Stimulated activated naive CD8-positive, alpha-beta T cell treated with anti-CD3 and anti-CD28 coated beads, Interleukin-15, Interleukin-2, amounts not matched to agents 100 ng/mL and 50 ng/mL, for 24 hours (primary cell): ENCODE results near the gene CRADD.
"Not testable (repeated sequence)": the region's sequence is repeated elsewhere in the genome, so short reads cannot be mapped to it uniquely, and the experiment has no call there.

ENCODE experiments used
- H3K27ac Mint-ChIP-seq: one replicate; pipeline ENCODE4 v1.8.0; 2021; ENCODE audit warnings: mild to moderate bottlenecking, mixed read lengths
- H3K27me3 Mint-ChIP-seq: one replicate; pipeline ENCODE4 v1.8.0; 2021; ENCODE audit warnings: mixed read lengths
- H3K36me3 Mint-ChIP-seq: one replicate; pipeline ENCODE4 v1.8.0; 2021; ENCODE audit warnings: low read depth, mixed read lengths
- H3K4me1 Mint-ChIP-seq: one replicate; pipeline ENCODE4 v1.8.0; 2021; ENCODE audit warnings: low read depth, mixed read lengths
- H3K4me3 Mint-ChIP-seq: one replicate; pipeline ENCODE4 v1.8.0; 2021; ENCODE audit warnings: mild to moderate bottlenecking, mixed read lengths
- H3K9me3 Mint-ChIP-seq: one replicate; pipeline ENCODE4 v1.8.0; 2021; ENCODE audit warnings: mixed read lengths

Gene CRADD

GRCh38 chr12:93883436-93884154, 206.4 kb downstream of the CRADD start:
- Mint-ChIP-seq H3K36me3 (no peaks in the 10 kb centered on the region), H3K9me3 (no peaks in the 10 kb centered on the region), H3K27ac (no peak overlapping the region), H3K4me3 (no peak overlapping the region), H3K27me3 (no peaks in the 10 kb centered on the region), H3K4me1 (peaks cover 10% of the 10 kb centered on the region)

GRCh38 chr12:93884794-93885460, 207.8 kb downstream of the CRADD start:
- Mint-ChIP-seq H3K27ac (no peak overlapping the region), H3K4me1 (peaks cover 10% of the 10 kb centered on the region), H3K9me3 (no peaks in the 10 kb centered on the region), H3K4me3 (no peak overlapping the region), H3K27me3 (no peaks in the 10 kb centered on the region), H3K36me3 (no peaks in the 10 kb centered on the region)

- H3K4me1 Mint-ChIP-seq, H3K9me3 Mint-ChIP-seq, H3K27me3 Mint-ChIP-seq, H3K36me3 Mint-ChIP-seq, H3K27ac Mint-ChIP-seq, H3K4me3 Mint-ChIP-seq: not testable (repeated sequence)
Measured at GRCh38 chr12:93885973-93886532, 208.9 kb downstream of the CRADD start.

GRCh38 chr12:93886533-93887511, 209.6 kb downstream of the CRADD start:
- no peaks in the 10 kb centered on the region for H3K4me1 Mint-ChIP-seq

GRCh38 chr12:93888964-93889363, 211.8 kb downstream of the CRADD start:
- H3K36me3 Mint-ChIP-seq: no peaks in the 10 kb centered on the region
- H3K27ac Mint-ChIP-seq: no peak overlapping the region
- H3K27me3 Mint-ChIP-seq: no peaks in the 10 kb centered on the region
- H3K4me1 Mint-ChIP-seq: no peaks in the 10 kb centered on the region
- no peaks in the 10 kb centered on the region for H3K9me3 Mint-ChIP-seq
- no peak overlapping the region for H3K4me3 Mint-ChIP-seq

More at GRCh38 chr12:93886533-93887511, 209.6 kb downstream of the CRADD start:
- no peak overlapping the region for H3K4me3 Mint-ChIP-seq
- no peak overlapping the region for H3K27ac Mint-ChIP-seq
- H3K36me3 Mint-ChIP-seq: no peaks in the 10 kb centered on the region
- H3K27me3 Mint-ChIP-seq: no peaks in the 10 kb centered on the region
- no peaks in the 10 kb centered on the region for H3K9me3 Mint-ChIP-seq

GRCh38 chr12:93889516-93890212, 212.5 kb downstream of the CRADD start:
- Mint-ChIP-seq H3K27me3 (no peaks in the 10 kb centered on the region), H3K27ac (no peak overlapping the region), H3K36me3 (no peaks in the 10 kb centered on the region), H3K9me3 (no peaks in the 10 kb centered on the region), H3K4me1 (no peaks in the 10 kb centered on the region), H3K4me3 (no peak overlapping the region)

GRCh38 chr12:93892423-93893268, 215.5 kb downstream of the CRADD start:
- no peaks in the 10 kb centered on the region for H3K36me3 Mint-ChIP-seq
- no peaks in the 10 kb centered on the region for H3K9me3 Mint-ChIP-seq
- H3K27me3 Mint-ChIP-seq: no peaks in the 10 kb centered on the region
- no peaks in the 10 kb centered on the region for H3K4me1 Mint-ChIP-seq
- no peak overlapping the region for H3K4me3 Mint-ChIP-seq
- H3K27ac Mint-ChIP-seq: no peak overlapping the region

GRCh38 chr12:93894391-93895088, 217.4 kb downstream of the CRADD start:
- Mint-ChIP-seq H3K4me1 (peaks cover 6% of the 10 kb centered on the region), H3K4me3 (no peak overlapping the region), H3K27ac (no peak overlapping the region), H3K36me3 (no peaks in the 10 kb centered on the region), H3K27me3 (no peaks in the 10 kb centered on the region), H3K9me3 (no peaks in the 10 kb centered on the region)

- H3K4me1 Mint-ChIP-seq: peaks cover 6% of the 10 kb centered on the region
Measured at GRCh38 chr12:93895089-93895445, 217.9 kb downstream of the CRADD start.

GRCh38 chr12:93896427-93896826, 219.3 kb downstream of the CRADD start:
- Mint-ChIP-seq H3K4me1 (peaks cover 6% of the 10 kb centered on the region), H3K27ac (no peak overlapping the region), H3K27me3 (no peaks in the 10 kb centered on the region)

More at GRCh38 chr12:93895089-93895445, 217.9 kb downstream of the CRADD start:
- H3K27ac Mint-ChIP-seq: no peak overlapping the region
- H3K4me3 Mint-ChIP-seq: no peak overlapping the region
- no peaks in the 10 kb centered on the region for H3K27me3 Mint-ChIP-seq
- H3K36me3 Mint-ChIP-seq: no peaks in the 10 kb centered on the region
- no peaks in the 10 kb centered on the region for H3K9me3 Mint-ChIP-seq

GRCh38 chr12:93896952-93897351, 219.8 kb downstream of the CRADD start:
- H3K9me3 Mint-ChIP-seq: peaks cover 4% of the 10 kb centered on the region
- no peak overlapping the region for H3K27ac Mint-ChIP-seq
- H3K4me1 Mint-ChIP-seq: peaks cover 6% of the 10 kb centered on the region
- H3K36me3 Mint-ChIP-seq: no peaks in the 10 kb centered on the region
- H3K27me3 Mint-ChIP-seq: no peaks in the 10 kb centered on the region
- H3K4me3 Mint-ChIP-seq: no peak overlapping the region

More at GRCh38 chr12:93896427-93896826, 219.3 kb downstream of the CRADD start:
- no peak overlapping the region for H3K4me3 Mint-ChIP-seq
- H3K9me3 Mint-ChIP-seq: no peaks in the 10 kb centered on the region
- H3K36me3 Mint-ChIP-seq: no peaks in the 10 kb centered on the region

GRCh38 chr12:93901739-93902138, 224.6 kb downstream of the CRADD start:
- H3K36me3 Mint-ChIP-seq: no peaks in the 10 kb centered on the region
- peaks cover 10% of the 10 kb centered on the region for H3K4me1 Mint-ChIP-seq
- H3K9me3 Mint-ChIP-seq: peaks cover 8% of the 10 kb centered on the region
- no peak overlapping the region for H3K4me3 Mint-ChIP-seq
- no peaks in the 10 kb centered on the region for H3K27me3 Mint-ChIP-seq
- H3K27ac Mint-ChIP-seq: no peak overlapping the region

- Mint-ChIP-seq H3K4me3 (no peak overlapping the region), H3K9me3 (peaks cover 8% of the 10 kb centered on the region), H3K27me3 (no peaks in the 10 kb centered on the region), H3K4me1 (peaks cover 10% of the 10 kb centered on the region), H3K27ac (no peak overlapping the region), H3K36me3 (no peaks in the 10 kb centered on the region)
Measured at GRCh38 chr12:93902192-93902591, 225.0 kb downstream of the CRADD start.
